ENCODE results near the gene CXCR4.

The CXCR4 gene

GRCh38 chr2:136131484-136131960 is 13.6 kb upstream of the CXCR4 start:
- no peak for DNase-seq

GRCh38 chr2:136130511-136130910 is 12.6 kb upstream of the CXCR4 start:
- no peak for DNase-seq

- DNase-seq, result no peak
Observed at GRCh38 chr2:136130045-136130444, 12.1 kb upstream of the CXCR4 start.

DNA sequence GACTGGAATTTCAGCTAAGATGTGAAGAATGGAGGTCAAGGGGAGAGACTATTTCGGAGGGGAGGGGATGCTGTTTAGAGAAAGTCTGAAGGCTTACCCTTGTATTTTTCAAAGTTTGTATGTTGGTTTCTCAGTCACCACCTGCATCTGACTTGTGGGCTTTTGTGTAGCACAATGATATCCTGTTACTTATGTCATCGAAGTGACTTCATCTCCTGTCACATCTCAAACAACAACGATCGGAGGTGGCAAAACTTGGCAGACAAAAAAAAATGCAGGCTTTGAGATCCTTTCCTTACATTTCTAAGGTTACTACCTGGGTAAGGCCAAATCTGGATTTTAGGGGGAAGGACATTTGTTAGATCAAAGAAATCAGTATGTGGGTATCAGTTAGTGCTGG is 11.7 kb upstream of the CXCR4 start:
- no peak for DNase-seq

- DNase-seq, result no peak
Observed at GRCh38 chr2:136128905-136129304, 11.0 kb upstream of the CXCR4 start.

DNA sequence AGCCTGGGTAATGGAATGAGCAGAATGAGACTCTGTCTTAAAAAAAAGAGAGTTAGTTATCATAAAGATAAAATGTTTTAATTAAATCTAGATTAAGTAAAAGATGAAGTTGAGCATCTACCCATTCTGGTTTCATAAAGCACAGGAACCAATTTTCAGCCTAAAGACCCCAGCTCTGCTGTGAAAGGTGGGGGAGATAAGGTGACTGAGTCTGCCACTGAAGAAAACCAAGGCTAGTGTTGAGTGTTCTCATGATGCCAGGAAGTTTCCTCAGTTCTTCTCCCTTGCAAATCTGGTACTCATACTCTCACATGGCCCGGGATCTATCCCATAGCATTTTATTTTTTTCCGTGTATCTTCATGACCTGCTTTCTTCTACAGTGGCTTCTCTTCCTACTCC is 10.4 kb upstream of the CXCR4 start:
- no peak for DNase-seq

GRCh38 chr2:136127356-136127755 is 9.4 kb upstream of the CXCR4 start:
- no peak for DNase-seq

DNA sequence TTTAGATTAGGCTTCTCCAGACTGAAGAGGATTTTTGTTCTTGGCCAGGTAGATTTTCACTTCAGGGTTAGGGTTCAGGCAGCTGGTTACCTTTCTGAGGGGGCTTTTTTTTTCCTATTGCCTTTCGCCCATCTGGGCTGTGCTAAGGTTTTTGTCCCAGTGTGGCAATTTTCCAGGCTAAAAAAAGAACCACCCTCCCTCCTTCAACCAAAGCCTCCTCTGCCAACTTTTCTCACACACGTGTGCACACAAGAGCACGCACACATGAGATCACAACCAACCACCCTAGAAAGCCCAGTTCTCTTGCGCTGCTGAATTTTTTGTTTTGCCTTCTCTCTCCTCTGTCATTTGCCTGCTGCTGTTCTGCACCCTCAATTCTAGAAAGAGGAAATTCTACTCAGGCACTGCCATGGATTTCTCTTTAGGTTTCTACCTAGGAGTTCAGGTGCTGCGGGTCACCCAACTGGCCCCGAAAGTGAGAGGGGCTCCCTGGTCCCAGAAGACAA is 8.5 kb upstream of the CXCR4 start:
- no peak for DNase-seq

- DNase-seq, result no peak
Observed at GRCh38 chr2:136126021-136126420, 8.1 kb upstream of the CXCR4 start.

DNA sequence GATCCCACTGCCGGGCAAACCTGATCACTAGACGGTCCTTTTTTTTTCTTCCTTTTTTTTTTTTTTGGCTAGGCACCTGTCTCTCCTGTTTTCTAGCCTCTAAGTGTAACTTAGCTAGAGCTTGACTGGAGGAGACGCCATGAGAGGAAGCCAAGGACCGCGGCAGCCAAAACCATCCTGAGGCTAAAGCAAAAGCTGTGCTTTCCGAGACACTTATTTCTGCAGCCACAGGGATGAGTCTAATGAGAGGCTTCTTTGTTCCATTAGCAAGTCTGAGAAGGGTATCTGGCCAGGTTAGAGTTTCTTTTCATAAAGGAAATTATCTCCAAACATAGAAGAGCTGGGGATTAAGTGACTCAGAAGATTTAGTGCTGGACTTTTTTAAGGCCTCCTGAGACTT is 7.3 kb upstream of the CXCR4 start:
- no peak for DNase-seq

GRCh38 chr2:136124805-136125204 is 6.9 kb upstream of the CXCR4 start:
- no peak for DNase-seq

DNA sequence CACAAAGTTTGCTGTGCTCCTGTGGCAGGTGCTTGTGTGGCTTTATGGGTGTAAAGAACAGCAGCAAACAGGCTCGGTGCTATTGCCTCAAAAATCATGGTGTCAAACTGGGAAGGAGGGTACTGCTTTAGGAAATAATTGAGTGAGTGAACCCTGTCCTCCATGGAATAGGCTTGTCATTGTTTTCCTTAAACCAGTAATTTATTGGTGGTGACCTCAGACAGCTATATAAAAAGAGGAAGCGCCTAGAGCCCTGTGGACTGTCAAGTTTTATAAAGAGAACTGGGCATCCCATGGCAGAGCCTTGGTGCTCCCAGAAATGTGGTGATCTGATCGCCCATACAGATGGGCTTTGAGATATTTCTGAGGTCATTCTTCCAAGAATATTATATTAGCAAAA is 4.7 kb upstream of the CXCR4 start:
- DNase-seq, result no peak

GRCh38 chr2:136121204-136121910 is 3.4 kb upstream of the CXCR4 start:
- DNase-seq, result no peak

- DNase-seq, result no peak
Observed at GRCh38 chr2:136119717-136120675, 2.0 kb upstream of the CXCR4 start.

DNA sequence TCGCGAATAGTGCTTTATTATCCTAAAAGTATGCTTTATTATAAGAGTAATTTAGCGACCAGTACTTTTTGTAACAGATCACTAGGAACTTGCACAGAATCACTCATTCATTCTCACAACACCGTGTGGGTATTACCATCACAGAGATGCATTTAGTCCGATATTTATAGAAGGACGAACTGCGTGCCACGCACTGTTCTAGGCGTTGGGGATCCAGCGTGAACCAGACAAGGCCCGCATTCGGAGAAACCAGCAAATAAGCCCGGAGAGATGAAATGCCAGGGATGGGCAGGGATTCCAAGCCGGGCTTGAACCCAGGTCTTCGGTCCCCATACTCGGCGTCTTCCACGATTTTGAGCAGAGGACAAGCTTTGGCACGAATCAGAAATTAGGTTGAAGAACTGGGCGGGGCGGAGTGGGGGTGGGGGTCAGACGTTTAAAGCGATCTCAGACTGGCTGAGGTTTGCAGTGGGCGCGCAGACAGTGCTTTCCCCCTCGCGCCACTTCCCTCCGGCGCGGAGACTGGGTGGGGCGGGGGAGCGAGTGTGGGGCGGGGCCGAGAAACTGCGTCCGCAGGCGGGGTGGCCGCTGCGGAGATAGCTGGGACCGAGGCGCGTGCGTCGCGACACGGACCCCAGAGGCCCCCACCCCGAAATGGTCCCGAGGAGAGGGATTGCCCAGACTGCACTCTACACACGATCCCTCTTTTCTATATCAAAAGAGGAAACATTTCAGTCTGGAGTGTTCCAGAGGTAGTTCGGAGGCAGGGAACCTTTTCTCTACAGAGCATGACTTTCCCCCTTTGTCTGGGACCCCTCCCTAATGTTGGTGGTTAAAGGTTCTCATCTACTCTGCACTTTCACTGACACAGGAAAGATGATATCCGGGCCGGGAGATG is 1.1 kb upstream of the CXCR4 start:
- peak; percentile 55 for DNase-seq

GRCh38 chr2:136117391-136117841 is 533 bp downstream of the CXCR4 start:
- peak; percentile 58 for DNase-seq

GRCh38 chr2:136116813-136117390 is 1.0 kb downstream of the CXCR4 start:
- DNase-seq, result peak; percentile 40

- no peak for DNase-seq
Observed at GRCh38 chr2:136116151-136116812, 1.7 kb downstream of the CXCR4 start.

GRCh38 chr2:136115183-136115761 is 2.7 kb downstream of the CXCR4 start:
- no peak for DNase-seq

DNA sequence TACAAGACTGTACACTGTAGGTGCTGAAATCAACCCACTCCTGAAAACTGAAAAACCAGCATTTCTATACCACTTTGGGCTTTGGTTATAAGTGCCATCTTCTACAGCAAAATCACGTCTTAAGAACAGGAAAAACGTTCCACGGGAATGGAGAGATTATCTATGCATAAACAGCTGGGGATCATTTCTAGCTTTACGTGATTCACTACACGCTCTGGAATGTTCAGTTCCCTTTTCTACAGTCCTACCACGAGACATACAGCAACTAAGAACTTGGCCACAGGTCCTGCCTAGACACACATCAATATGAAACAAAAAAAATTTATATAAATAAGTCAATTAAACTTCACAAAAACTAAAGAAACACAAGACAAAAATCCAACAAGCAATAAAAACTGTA is 3.6 kb downstream of the CXCR4 start:
- no peak for DNase-seq

All from stimulated activated CD4-positive, alpha-beta T cell treated with anti-CD3 and anti-CD28 coated beads, Interleukin-12 subunit alpha, Interleukin-12 subunit beta, amount 100 ng/mL, for 4 hours (primary cell).